HEK293T (cell line): ENCODE measurements around the gene NUBP2.

ENCODE experiments used
- CTCF ChIA-PET: fragments of 350-600 bp; formaldehyde crosslinking; extraction: SDS; loops from one replicate; lab custom pipeline; 2021; ENCODE audit warnings: antibody characterized with exemption, inconsistent platforms; lab: Yijun Ruan, JAX
- POLR2A ChIA-PET: fragments of 350-600 bp; formaldehyde crosslinking; extraction: SDS; loops from one replicate; lab custom pipeline; 2020; ENCODE audit warnings: antibody characterized with exemption, inconsistent platforms; lab: Yijun Ruan, JAX
- DNase-seq: peaks from one replicate; pipeline ENCODE4 v3.0.0; 2012; ENCODE audit warnings: mixed read lengths; ENCODE audit errors: extremely low spot score
- ARNT ChIP-seq: fragments of 450-650 bp; IDR thresholded peaks from 2 replicates; pipeline ENCODE4 v1.6.1; 2017; ENCODE audit warnings: mild to moderate bottlenecking
- BHLHE40 ChIP-seq: fragments of 450-650 bp; IDR thresholded peaks from 2 replicates; pipeline ENCODE4 v1.6.1; 2016; ENCODE audit warnings: mild to moderate bottlenecking, moderate library complexity, borderline replicate concordance
- CTBP1 ChIP-seq: fragments of 450-650 bp; IDR thresholded peaks from 2 replicates; pipeline ENCODE4 v1.6.1; 2016; ENCODE audit warnings: borderline replicate concordance
- ELF4 ChIP-seq: fragments of 450-650 bp; IDR thresholded peaks from 2 replicates; pipeline ENCODE4 v1.6.1; 2017; ENCODE audit warnings: antibody characterized with exemption
- FOXA1 ChIP-seq: fragments of 450-650 bp; IDR thresholded peaks from 2 replicates; pipeline ENCODE4 v1.6.1; 2016; ENCODE audit warnings: mild to moderate bottlenecking
- FOXK2 ChIP-seq: fragments of 450-650 bp; IDR thresholded peaks from 2 replicates; pipeline ENCODE4 v1.6.1; 2016; ENCODE audit warnings: mild to moderate bottlenecking
- FOXM1 ChIP-seq: fragments of 450-650 bp; IDR thresholded peaks from 2 replicates; pipeline ENCODE4 v1.6.1; 2017; ENCODE audit warnings: mild to moderate bottlenecking, borderline replicate concordance
- HDGF ChIP-seq: fragments of 450-650 bp; IDR thresholded peaks from 2 replicates; pipeline ENCODE4 v1.6.1; 2017; ENCODE audit warnings: antibody characterized with exemption, borderline replicate concordance
- L3MBTL2 ChIP-seq: fragments of 450-650 bp; conservative IDR thresholded peaks from 2 replicates; pipeline ENCODE4 v1.6.1; 2016; ENCODE audit warnings: mild to moderate bottlenecking
- LEF1 ChIP-seq: fragments of 450-650 bp; IDR thresholded peaks from 2 replicates; pipeline ENCODE4 v1.6.1; 2017; ENCODE audit warnings: mild to moderate bottlenecking, borderline replicate concordance
- NFRKB ChIP-seq: fragments of 450-650 bp; IDR thresholded peaks from 2 replicates; pipeline ENCODE4 v1.6.1; 2016; ENCODE audit warnings: mild to moderate bottlenecking, moderate library complexity
- PKNOX1 ChIP-seq: fragments of 450-650 bp; IDR thresholded peaks from 2 replicates; pipeline ENCODE4 v1.6.1; 2016
- SP1 ChIP-seq: fragments of 450-650 bp; IDR thresholded peaks from 2 replicates; pipeline ENCODE4 v1.6.1; 2017
- SUZ12 ChIP-seq: fragments of 450-650 bp; IDR thresholded peaks from 2 replicates; pipeline ENCODE4 v1.6.1; 2016; ENCODE audit warnings: mild to moderate bottlenecking
- TARDBP ChIP-seq: fragments of 450-650 bp; IDR thresholded peaks from 2 replicates; pipeline ENCODE4 v1.6.1; 2016
- ZNF384 ChIP-seq: fragments of 450-650 bp; IDR thresholded peaks from 2 replicates; pipeline ENCODE4 v1.6.1; 2016

Gene NUBP2

GRCh38 chr16:1743376-1744337, 39.1 kb upstream of the NUBP2 start:
- no peak for DNase-seq
- POLR2A ChIA-PET: interaction anchor here (1.2 kb wide), 1 partner anchor 38 kb away, joined by 3 read pairs; the partner anchor contains the start of gene MAPK8IP3
- CTCF ChIA-PET: no interaction called here
- TF ChIP-seq PKNOX1: no peak
- no peak for TF ChIP-seq ZNF384
- TF ChIP-seq ELF4: no peak
- TF ChIP-seq SUZ12: no peak
- no peak for TF ChIP-seq L3MBTL2
- TF ChIP-seq TARDBP: no peak
- TF ChIP-seq BHLHE40: no peak
- no peak for TF ChIP-seq FOXA1
- TF ChIP-seq NFRKB: no peak

DNA sequence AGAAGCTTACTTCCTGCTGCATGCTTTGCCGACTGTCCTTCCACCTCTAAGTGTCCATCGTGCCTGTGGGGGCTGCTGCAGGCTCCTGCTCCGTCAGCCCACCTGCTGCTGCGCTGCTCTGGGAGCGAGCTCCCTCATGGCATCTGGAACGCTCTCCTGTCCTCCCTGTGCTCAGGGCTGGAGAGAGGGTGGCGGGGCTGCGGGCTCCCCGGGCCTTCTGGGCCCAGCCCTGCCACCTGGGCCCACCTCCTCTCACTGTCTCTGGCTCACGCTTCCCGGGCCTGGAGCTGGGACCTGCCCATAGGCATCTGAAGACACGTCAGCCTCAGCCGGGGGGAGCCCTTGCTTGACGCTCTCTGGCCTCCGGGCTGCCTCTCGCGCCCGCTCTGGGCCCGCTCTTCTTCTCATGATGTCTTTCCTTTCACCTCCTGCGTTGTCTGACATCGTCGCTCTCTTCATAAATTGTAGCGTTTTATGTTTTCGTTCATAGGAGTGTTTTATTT, 38.4 kb upstream of the NUBP2 start:
- DNase-seq: no peak
- ChIA-PET CTCF (no interaction called here), POLR2A (interaction anchor here (1.2 kb wide), 1 partner anchor 38 kb away, joined by 3 read pairs; the partner anchor contains the start of gene MAPK8IP3)
- TF ChIP-seq ARNT (no peak), PKNOX1 (no peak), NFRKB (no peak), BHLHE40 (no peak), SP1 (no peak), L3MBTL2 (no peak), FOXA1 (no peak), FOXM1 (no peak), ELF4 (no peak), TARDBP (no peak), FOXK2 (no peak), ZNF384 (no peak), LEF1 (no peak), CTBP1 (no peak), HDGF (no peak), SUZ12 (no peak)

GRCh38 chr16:1745181-1745899, 37.4 kb upstream of the NUBP2 start:
- POLR2A ChIA-PET: no interaction called here
- CTCF ChIA-PET: no interaction called here
- TF ChIP-seq FOXA1 (no peak), ZNF384 (no peak), TARDBP (no peak), SUZ12 (no peak), BHLHE40 (no peak), PKNOX1 (no peak), FOXM1 (no peak), L3MBTL2 (no peak), NFRKB (no peak), ARNT (no peak), FOXK2 (no peak), CTBP1 (no peak), HDGF (no peak)
- no peak for DNase-seq

DNA sequence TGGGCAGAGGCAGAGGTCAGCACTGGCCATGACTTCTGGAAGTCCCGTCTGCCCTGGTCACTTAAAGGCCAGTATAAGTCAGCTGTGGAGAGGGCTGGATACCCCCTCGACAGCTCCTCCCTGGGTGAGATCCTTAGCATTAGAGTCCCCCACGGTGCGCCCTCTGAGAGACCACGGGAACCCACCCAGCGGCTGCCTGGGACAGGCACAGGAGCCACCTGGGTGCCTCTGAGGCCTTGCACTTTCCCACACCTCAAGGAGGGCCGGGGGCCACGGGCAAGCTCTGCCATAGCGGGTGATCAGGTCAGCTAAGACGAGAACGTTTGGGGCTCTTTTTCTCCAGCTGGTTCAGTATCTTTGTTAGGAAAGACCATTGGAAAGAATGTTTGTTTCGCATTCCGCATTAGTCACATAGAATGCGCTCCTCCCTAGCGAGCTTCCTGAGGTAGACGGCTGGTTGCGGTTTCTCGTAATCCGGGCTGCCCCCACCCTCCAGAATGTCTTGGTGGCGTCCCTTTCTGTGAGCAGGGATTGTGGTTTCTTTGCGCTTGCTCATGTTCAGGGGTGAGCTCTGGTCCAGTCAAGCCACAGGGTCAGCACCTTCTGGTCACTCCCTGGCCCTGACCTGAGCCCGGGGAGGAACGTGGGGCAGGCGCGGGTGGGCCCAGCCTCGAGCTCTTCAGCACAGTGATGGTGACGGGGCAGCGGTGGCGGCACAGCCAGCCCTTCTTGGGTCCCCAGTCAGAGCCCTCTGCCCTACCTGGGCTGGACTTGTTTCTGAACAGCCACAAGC, 36.7 kb upstream of the NUBP2 start:
- DNase-seq: no peak
- CTCF ChIA-PET: no interaction called here
- no peak for TF ChIP-seq FOXK2
- no peak for TF ChIP-seq L3MBTL2
- no peak for TF ChIP-seq SP1
- TF ChIP-seq TARDBP: no peak
- no peak for TF ChIP-seq BHLHE40
- TF ChIP-seq SUZ12: no peak
- no peak for TF ChIP-seq ELF4
- POLR2A ChIA-PET: interaction anchor here (1.0 kb wide), 1 partner anchor 40 kb away, joined by 4 read pairs; the partner anchor contains the start of gene MAPK8IP3

DNA sequence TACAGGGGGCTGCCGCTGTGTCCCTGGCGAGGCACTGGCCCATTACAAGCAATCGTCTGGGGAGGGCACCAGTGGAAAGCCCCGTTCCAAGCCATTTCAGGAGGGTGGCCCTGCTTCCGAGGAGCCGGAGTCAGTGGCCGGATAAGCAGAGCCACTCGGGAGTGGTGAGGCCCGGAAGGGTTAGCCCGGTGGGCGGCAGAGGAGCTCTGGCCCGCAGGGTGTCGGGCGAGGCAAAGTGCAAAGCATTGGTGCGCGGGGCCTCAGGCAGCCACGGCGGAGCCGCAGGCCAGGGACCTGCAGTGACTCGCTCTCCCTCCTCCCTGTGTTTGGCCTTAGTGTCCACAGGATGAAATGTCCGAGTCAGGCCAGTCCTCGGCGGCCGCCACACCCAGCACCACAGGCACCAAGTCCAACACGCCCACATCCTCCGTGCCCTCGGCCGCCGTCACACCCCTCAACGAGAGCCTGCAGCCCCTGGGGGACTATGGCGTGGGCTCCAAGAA, 36.0 kb upstream of the NUBP2 start:
- CTCF ChIA-PET: no interaction called here
- TF ChIP-seq BHLHE40 (no peak), FOXK2 (no peak), FOXM1 (no peak), CTBP1 (no peak), NFRKB (no peak), PKNOX1 (no peak)
- POLR2A ChIA-PET: interaction anchor here (1.0 kb wide), 1 partner anchor 41 kb away, joined by 4 read pairs; the partner anchor contains the start of gene MAPK8IP3
- no peak for DNase-seq
